HCT116 (cell line): Measurements from ENCODE around the gene TNS3.

Experiments
- POLR2A ChIP-seq: IDR thresholded peaks from 2 replicates; pipeline ENCODE4 v1.7.0; 2011; ENCODE audit warnings: borderline replicate concordance; ENCODE audit not compliant: insufficient read depth, insufficient read length; ENCODE audit errors: extremely low read depth
- POLR2AphosphoS5 ChIP-seq: IDR thresholded peaks from 2 replicates; pipeline ENCODE4 v1.6.1; 2011; ENCODE audit warnings: mild to moderate bottlenecking, low read depth, low read length, moderate library complexity
- SP1 ChIP-seq: IDR thresholded peaks from 2 replicates; pipeline ENCODE4 v1.6.1; 2012; ENCODE audit warnings: low read depth
- YY1 ChIP-seq: IDR thresholded peaks from 2 replicates; pipeline ENCODE4 v1.6.1; 2011; ENCODE audit warnings: low read length, low read depth, moderate library complexity, mild to moderate bottlenecking; ENCODE audit not compliant: insufficient replicate concordance; ENCODE audit errors: extremely low read depth
- TF ChIP-seq, protein P1 (sequence below), 3 experiments: fragments of 200-600 bp in 1 of 3; sonication (generic) in 1 of 3; IDR thresholded peaks in 2 of 3; conservative IDR thresholded peaks in 1 of 3; 2 replicates each; pipeline ENCODE4 v1.5.1; 2012 to 2017; ENCODE audit warnings: low read depth in 2 of 3, low read length in 2 of 3, antibody characterized with exemption in 1 of 3, borderline replicate concordance in 1 of 3, control low read depth in 1 of 3, mild to moderate bottlenecking in 1 of 3, mixed read lengths in 1 of 3, mixed run types in 1 of 3, moderate library complexity in 1 of 3; ENCODE audit not compliant: insufficient read depth in 1 of 3
- TF ChIP-seq, protein P2 (sequence below): IDR thresholded peaks from 2 replicates; pipeline ENCODE4 v1.6.1; 2012

DNA sequence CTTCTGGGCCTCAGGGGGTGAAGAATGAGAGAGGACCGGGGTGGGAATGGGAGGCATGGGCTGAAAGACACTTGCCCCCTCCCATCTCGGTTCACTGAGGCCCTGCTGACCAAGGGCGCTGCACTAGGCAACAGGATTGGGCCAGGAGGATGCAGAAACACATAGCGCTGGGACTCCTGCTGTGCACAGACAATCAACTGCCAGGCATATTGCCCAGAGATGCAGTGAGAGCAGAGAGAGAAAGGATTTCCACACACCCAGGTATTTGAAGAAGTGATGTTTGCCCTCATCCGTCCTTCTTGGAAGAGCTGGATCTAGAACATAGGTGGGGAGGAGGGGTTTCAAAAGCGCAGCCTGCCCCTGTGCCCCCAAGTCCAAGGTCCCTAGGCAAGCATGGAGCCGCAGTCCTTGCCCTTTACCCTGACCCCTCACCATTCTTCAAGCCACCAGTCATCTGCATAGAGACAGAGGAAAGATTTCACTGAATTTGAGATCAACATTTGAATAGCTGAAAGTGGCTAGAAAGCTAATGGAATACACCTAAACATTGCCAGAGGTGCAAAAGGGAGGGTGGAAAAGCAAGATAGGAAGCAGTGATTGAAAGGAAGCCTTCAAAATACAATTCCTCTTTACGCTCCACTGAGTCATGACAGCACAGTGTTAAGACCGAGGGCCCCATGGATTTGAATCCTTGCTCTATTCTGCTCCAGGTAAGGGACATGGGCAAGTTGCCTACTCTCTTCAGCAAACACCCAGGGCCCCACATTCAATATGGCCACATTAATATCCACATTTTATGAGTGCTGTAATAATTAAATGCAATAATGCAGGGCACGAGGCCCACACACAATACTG, 44.2 kb upstream of the TNS3 start:
- TF ChIP-seq YY1, result no peak
- TF ChIP-seq, protein P1, sequence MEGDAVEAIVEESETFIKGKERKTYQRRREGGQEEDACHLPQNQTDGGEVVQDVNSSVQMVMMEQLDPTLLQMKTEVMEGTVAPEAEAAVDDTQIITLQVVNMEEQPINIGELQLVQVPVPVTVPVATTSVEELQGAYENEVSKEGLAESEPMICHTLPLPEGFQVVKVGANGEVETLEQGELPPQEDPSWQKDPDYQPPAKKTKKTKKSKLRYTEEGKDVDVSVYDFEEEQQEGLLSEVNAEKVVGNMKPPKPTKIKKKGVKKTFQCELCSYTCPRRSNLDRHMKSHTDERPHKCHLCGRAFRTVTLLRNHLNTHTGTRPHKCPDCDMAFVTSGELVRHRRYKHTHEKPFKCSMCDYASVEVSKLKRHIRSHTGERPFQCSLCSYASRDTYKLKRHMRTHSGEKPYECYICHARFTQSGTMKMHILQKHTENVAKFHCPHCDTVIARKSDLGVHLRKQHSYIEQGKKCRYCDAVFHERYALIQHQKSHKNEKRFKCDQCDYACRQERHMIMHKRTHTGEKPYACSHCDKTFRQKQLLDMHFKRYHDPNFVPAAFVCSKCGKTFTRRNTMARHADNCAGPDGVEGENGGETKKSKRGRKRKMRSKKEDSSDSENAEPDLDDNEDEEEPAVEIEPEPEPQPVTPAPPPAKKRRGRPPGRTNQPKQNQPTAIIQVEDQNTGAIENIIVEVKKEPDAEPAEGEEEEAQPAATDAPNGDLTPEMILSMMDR (IDR thresholded peaks at IDR 0.05 in 2 of 3, conservative IDR thresholded peaks at IDR 0.05 in 1 of 3; ENCODE audit: borderline replicate concordance in 1 of 3, insufficient read depth in 1 of 3, low read depth in 2 of 3, low read length in 2 of 3), result no peak
- TF ChIP-seq POLR2A, result no peak
- TF ChIP-seq POLR2AphosphoS5, result no peak
- TF ChIP-seq, protein P2, sequence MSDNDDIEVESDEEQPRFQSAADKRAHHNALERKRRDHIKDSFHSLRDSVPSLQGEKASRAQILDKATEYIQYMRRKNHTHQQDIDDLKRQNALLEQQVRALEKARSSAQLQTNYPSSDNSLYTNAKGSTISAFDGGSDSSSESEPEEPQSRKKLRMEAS, result no peak
- no peak for TF ChIP-seq SP1
